Pancreas (tissue), 10 donors: ENCODE measurements around the gene COL4A1. TPM values are rescaled to one million over a fixed set of nuclear protein-coding genes. Genes with fewer than 3 reads are reported as not detected.

ENCODE experiments used
- ATAC-seq, 4 donors: fragments of 200-7000 bp; cut with Tn5 transposase; one replicate each; pipeline versions ENCODE4 v1.8.0 to v1.9.1; 2020; ENCODE audit warnings: mild to moderate bottlenecking in 4 of 4, moderate library complexity in 4 of 4
- DNase-seq, 6 donors: peaks; one replicate each; pipeline ENCODE4 v3.0.0-alpha.2; 2020
- FAIRE-seq: peaks from 2 replicates; lab custom pipeline; 2012; peaks lifted over from hg19 to GRCh38; lab: Jason Lieb, UNC
- H3K27ac ChIP-seq, 4 donors: fragments of 200-600 bp; sonication (generic); 1 replicate in 3 of 4; 2 replicates in 1 of 4; pipeline versions ENCODE4 v1.5.0 to v1.8.0; 2020
- H3K27me3 ChIP-seq, 4 donors: fragments of 200-600 bp; one replicate each; pipeline ENCODE4 v1.8.0; 2021
- H3K36me3 ChIP-seq, 3 donors: fragments of 200-600 bp; sonication (generic) in 1 of 3; one replicate each; pipeline versions ENCODE4 v1.5.0 to v1.8.0; 2020 to 2021
- H3K4me1 ChIP-seq, 3 donors: fragments of 200-600 bp; one replicate each; pipeline ENCODE4 v1.8.0; 2021
- H3K4me3 ChIP-seq, 4 donors: fragments of 200-600 bp; sonication (generic) in 2 of 4; one replicate each; pipeline versions ENCODE4 v1.5.0 to v1.8.0; 2020 to 2021
- H3K9me3 ChIP-seq, 4 donors: fragments of 200-600 bp; one replicate each; pipeline ENCODE4 v1.8.0; 2021
- WGBS, 2 donors: extraction: QIAGEN DNeasy Blood & Tissue Kit; methylation state at CpG; one replicate each; pipeline ENCODE4 v1.1.7; 2013; 5-methylcytosine and 5-hydroxymethylcytosine counted together
- intact Hi-C, 3 donors: fragments of 100-400 bp; cut with DNase I; formaldehyde crosslinking; loops; one replicate each; pipeline versions ENCODE4 v1.11.1 to v1.14.2; 2022
- polyA plus RNA-seq, 2 donors: library from polyadenylated mRNA; stranded (reverse); fragments of 200-250 nt; gene quantifications; one replicate each; pipeline ENCODE4 v1.2.3, GENCODE V29; 2013
- total RNA-seq, 6 donors: library from RNA; stranded (reverse); fragmentation: NEBNext Ultra II Directional in 4 of 6; extraction: Animal tissue kit (Norgen Biotek cat#: 25700) in 4 of 6; gene quantifications; one replicate each; pipeline versions ENCODE4 v1.2.1 to v1.2.4, GENCODE V29; 2021 to 2023
- TF ChIP-seq, protein P1 (sequence below), 4 donors: fragments of 200-600 bp; sonication (generic) in 3 of 4; IDR thresholded peaks; one replicate each; pipeline versions ENCODE4 v1.5.0 to v1.8.0; 2021; ENCODE audit warnings: antibody characterized with exemption in 4 of 4
- donor health status: healthy with polysubstance abuse.
- donor health status: DM: no; HTN: no; CAD: no; lungs with moderate emphysema.
- donor health status: DM: no; HTN: no; CAD: no.
- donor health status: control.
- donor health status: control.
- donor health status: Bipolar disorder and iron deficiency.
- donor health status: DM: yes; HTN: yes; CAD: no.
- donor health status: DM: no; HTN: no; CAD: no.
- donor health status: DM: no; HTN: no; CAD: no.
- donor health status: DM: yes; HTN: yes; CAD: no.

COL4A1 gene
- total and polyA plus RNA-seq, 8 donors = 20.7 to 167 (median 35.6) TPM

DNA sequence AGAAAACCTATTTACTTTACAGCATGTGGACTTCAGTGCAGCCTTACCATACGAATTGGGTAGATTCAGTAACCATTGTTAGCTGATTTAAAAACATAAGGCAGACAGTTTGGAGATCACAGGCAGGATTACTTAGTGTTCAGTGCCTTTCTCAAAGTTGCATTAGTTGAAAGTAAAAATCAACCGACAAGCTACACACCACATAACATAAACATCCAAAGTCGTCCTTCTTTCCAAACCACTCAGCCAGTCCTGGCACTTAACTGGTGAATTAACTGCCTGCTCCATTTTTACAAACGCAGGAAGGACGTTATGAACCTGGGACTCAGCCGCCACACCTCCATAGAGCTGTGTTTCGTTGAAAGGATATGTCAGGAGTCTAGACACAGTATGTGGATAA lies 91.4 kb downstream of the COL4A1 start:
- H3K27me3 ChIP-seq = no peaks in the 10 kb centered on the region
- no peak for FAIRE-seq
- intact Hi-C loops = no loop called here
- peaks cover 0 to 4% (median 0%) of the 10 kb centered on the region in 3 donors for H3K36me3 ChIP-seq
- no peak for ATAC-seq
- no peak overlapping the region for H3K27ac ChIP-seq
- H3K9me3 ChIP-seq = no peaks in the 10 kb centered on the region
- H3K4me3 ChIP-seq = no peak overlapping the region
- DNase-seq = no peak
- 65 to 78% methylated on average over 7 of the region's 7 CpGs for WGBS, 2 donors
- TF ChIP-seq, protein P1, sequence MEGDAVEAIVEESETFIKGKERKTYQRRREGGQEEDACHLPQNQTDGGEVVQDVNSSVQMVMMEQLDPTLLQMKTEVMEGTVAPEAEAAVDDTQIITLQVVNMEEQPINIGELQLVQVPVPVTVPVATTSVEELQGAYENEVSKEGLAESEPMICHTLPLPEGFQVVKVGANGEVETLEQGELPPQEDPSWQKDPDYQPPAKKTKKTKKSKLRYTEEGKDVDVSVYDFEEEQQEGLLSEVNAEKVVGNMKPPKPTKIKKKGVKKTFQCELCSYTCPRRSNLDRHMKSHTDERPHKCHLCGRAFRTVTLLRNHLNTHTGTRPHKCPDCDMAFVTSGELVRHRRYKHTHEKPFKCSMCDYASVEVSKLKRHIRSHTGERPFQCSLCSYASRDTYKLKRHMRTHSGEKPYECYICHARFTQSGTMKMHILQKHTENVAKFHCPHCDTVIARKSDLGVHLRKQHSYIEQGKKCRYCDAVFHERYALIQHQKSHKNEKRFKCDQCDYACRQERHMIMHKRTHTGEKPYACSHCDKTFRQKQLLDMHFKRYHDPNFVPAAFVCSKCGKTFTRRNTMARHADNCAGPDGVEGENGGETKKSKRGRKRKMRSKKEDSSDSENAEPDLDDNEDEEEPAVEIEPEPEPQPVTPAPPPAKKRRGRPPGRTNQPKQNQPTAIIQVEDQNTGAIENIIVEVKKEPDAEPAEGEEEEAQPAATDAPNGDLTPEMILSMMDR (IDR thresholded peaks at IDR 0.05) = no peak
- H3K4me1 ChIP-seq = no peaks in the 10 kb centered on the region

DNA sequence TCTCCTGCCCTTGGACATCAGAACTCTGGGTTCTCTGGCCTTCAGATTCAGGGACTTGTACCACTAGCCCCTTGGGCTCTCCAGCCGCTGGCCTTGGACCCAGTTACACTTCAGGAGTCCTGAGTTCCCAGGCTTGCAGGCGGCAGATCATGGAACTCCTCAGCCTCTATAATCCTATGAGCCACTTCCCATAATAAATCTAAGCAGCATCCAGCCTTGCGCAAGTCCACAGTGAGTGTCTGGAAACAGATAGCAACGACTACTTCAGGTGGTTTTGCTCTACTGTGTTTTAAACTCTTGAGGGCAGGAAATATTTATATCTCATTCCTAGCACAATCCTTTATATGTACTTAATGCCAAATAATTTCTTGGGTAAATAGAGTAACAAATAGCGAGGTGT lies 92.3 kb downstream of the COL4A1 start:
- no peaks in the 10 kb centered on the region for H3K9me3 ChIP-seq
- H3K4me1 ChIP-seq = no peaks in the 10 kb centered on the region
- TF ChIP-seq, protein P1 (IDR thresholded peaks at IDR 0.05) = no peak
- 77 to 82% methylated on average over 5 of the region's 5 CpGs for WGBS, 2 donors
- H3K27ac ChIP-seq = no peak overlapping the region
- peaks cover 0 to 4% (median 0%) of the 10 kb centered on the region in 3 donors for H3K36me3 ChIP-seq
- no peak for DNase-seq
- intact Hi-C loops = no loop called here
- no peak overlapping the region for H3K4me3 ChIP-seq
- no peak for FAIRE-seq
- H3K27me3 ChIP-seq = no peaks in the 10 kb centered on the region
- ATAC-seq = no peak

DNA sequence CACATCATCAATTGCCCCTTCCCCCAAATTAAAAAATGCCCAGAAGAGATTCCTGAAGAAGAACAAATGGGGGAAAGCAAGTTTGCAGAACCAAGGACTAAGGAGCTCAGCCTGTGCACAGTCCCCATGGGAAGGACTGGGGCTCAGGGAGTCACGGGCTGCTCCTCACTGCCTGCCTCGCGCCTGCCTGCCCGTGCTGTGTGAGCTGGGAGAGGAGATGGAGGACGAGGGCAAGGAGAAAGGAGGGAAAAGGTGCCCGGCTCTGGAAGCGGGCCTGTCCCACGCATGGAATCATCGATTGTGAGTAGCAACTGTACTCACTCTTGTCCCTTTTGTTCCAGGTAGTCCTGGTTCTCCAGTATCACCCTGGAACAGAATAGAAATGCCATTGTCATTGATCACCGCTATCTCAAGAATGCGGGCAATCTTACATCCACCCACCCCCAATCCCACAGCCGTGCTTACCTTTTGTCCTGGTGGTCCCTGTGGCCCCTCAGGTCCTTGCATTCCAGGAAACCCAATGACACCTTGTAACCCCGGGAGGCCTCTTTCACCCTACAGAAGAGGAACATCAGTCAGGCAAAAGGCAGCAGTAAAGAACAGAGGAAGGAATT lies 93.4 kb downstream of the COL4A1 start:
- H3K27ac ChIP-seq = no peak overlapping the region
- H3K36me3 ChIP-seq = peaks cover 0 to 4% (median 0%) of the 10 kb centered on the region in 3 donors
- no peaks in the 10 kb centered on the region for H3K4me1 ChIP-seq
- no peak overlapping the region for H3K4me3 ChIP-seq
- no peaks in the 10 kb centered on the region for H3K27me3 ChIP-seq
- intact Hi-C loops = no loop called here
- FAIRE-seq = no peak
- DNase-seq = no peak
- 60 to 83% methylated on average over 13 of the region's 13 CpGs for WGBS, 2 donors
- TF ChIP-seq, protein P1 (IDR thresholded peaks at IDR 0.05) = no peak
- no peaks in the 10 kb centered on the region for H3K9me3 ChIP-seq
- ATAC-seq = no peak

DNA sequence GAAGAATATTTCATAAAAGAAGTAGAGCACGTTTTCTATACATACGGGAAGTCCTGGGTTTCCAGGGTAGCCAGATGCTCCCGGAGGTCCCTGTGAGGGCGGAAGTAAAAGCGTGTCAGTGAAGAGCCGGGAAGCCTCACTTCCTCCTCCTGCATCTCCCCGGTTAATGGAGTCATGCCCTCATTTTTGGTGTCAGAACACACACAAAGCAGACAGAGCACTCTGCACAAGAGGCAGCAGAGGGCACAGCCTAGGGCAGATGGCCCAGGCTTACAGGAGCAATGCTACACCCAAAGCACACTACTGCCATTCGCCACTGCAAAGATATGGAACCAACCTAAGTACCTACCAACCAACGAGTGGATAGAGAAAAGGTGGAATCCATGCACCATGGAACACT lies 94.4 kb downstream of the COL4A1 start:
- Histone ChIP-seq H3K36me3 (peaks cover 0 to 4% (median 0%) of the 10 kb centered on the region in 3 donors), H3K27me3 (no peaks in the 10 kb centered on the region), H3K4me1 (no peaks in the 10 kb centered on the region), H3K9me3 (no peaks in the 10 kb centered on the region), H3K4me3 (no peak overlapping the region), H3K27ac (no peak overlapping the region)
- 77 to 81% methylated on average over 9 of the region's 9 CpGs for WGBS, 2 donors
- DNase-seq (no peak), ATAC-seq (no peak), FAIRE-seq (no peak)
- TF ChIP-seq, protein P1 (IDR thresholded peaks at IDR 0.05) = no peak
- intact Hi-C loops = no loop called here

DNA sequence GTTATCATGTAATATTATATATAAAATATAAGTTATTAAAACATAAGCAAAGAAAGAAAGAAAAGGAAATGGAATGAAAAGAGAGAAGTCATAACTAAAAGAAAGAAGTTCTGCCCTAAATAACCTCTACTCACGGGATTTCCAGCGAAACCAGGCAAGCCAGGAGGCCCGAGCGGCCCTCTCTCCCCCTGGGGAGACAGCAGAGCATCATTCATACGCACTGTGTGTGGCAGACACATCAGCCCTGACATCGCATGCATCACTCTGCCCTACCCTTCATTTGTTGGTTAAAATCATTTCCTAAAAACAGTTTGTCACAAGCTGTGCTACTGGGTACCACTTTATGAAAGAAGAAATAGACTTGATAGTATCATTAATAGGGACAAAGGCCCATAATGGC lies 95.2 kb downstream of the COL4A1 start:
- no peak for ATAC-seq
- H3K36me3 ChIP-seq = peaks cover 0 to 4% (median 0%) of the 10 kb centered on the region in 3 donors
- intact Hi-C loops = no loop called here
- no peaks in the 10 kb centered on the region for H3K4me1 ChIP-seq
- H3K27me3 ChIP-seq = no peaks in the 10 kb centered on the region
- H3K9me3 ChIP-seq = no peaks in the 10 kb centered on the region
- WGBS, 2 donors = 78 to 90% methylated on average over 6 of the region's 6 CpGs
- H3K4me3 ChIP-seq = no peak overlapping the region
- no peak overlapping the region for H3K27ac ChIP-seq
- no peak for DNase-seq
- FAIRE-seq = no peak
- TF ChIP-seq, protein P1 (IDR thresholded peaks at IDR 0.05) = no peak
